ENCODE results near the gene STRA8. TPM values are rescaled to one million over a fixed set of nuclear protein-coding genes. Genes with fewer than 3 reads are reported as not detected.
"Not testable (repeated sequence)": the region's sequence is repeated elsewhere in the genome, so short reads cannot be mapped to it uniquely, and the experiment has no call there.

Gene STRA8
- total RNA-seq, 4 donors from 2014 or later = 6.8 TPM; not detected in 3

GRCh38 chr7:135231686-135232085 is 2.0 kb upstream of the STRA8 start:
- no peak for DNase-seq (ENCODE audit: low spot score in 2 of 2)
- Histone ChIP-seq H3K4me3 (no peak overlapping the region), H3K36me3 (no peaks in the 10 kb centered on the region), H3K4me1 (no peaks in the 10 kb centered on the region), H3K9me3 (no peaks in the 10 kb centered on the region), H3K27ac (no peak overlapping the region), H3K27me3 (no peaks in the 10 kb centered on the region)
- TF ChIP-seq POLR2AphosphoS5 (IDR thresholded peaks at IDR 0.05) = no peak
- no peak for TF ChIP-seq POLR2A (IDR thresholded peaks at IDR 0.05)
- TF ChIP-seq EP300 (IDR thresholded peaks at IDR 0.05) = no peak
- no peak for TF ChIP-seq CTCF (IDR thresholded peaks at IDR 0.05)

DNA sequence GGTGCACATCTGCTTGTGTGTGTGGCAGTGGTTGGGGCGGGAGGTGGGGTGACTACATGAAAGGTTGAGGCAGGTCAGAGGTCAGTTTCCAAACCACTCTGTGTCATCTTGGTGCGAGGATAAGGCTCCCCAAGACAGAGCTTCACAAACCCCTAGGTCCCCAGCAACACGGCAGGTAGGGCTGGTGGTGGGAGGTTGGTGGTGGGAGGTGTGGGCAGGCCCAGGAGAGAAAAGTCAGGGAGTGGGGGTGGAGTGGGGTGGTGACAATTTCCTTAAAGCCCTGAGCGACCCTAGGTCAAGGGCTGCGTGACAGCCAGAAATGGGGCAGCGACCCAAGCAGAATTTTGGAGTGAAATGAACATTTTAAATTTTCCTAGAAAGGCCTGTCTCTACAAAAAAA is 1.6 kb upstream of the STRA8 start:
- H3K27me3 ChIP-seq = no peaks in the 10 kb centered on the region
- TF ChIP-seq CTCF (IDR thresholded peaks at IDR 0.05) = no peak
- no peak for TF ChIP-seq POLR2A (IDR thresholded peaks at IDR 0.05)
- no peak for TF ChIP-seq EP300 (IDR thresholded peaks at IDR 0.05)
- no peak for TF ChIP-seq POLR2AphosphoS5 (IDR thresholded peaks at IDR 0.05)
- H3K4me1 ChIP-seq = no peaks in the 10 kb centered on the region
- no peak for DNase-seq (ENCODE audit: low spot score in 2 of 2)
- H3K9me3 ChIP-seq = no peaks in the 10 kb centered on the region
- 92% methylated on average over 6 of the region's 6 CpGs for WGBS
- H3K36me3 ChIP-seq = no peaks in the 10 kb centered on the region
- no peak overlapping the region for H3K27ac ChIP-seq
- no peak overlapping the region for H3K4me3 ChIP-seq

DNA sequence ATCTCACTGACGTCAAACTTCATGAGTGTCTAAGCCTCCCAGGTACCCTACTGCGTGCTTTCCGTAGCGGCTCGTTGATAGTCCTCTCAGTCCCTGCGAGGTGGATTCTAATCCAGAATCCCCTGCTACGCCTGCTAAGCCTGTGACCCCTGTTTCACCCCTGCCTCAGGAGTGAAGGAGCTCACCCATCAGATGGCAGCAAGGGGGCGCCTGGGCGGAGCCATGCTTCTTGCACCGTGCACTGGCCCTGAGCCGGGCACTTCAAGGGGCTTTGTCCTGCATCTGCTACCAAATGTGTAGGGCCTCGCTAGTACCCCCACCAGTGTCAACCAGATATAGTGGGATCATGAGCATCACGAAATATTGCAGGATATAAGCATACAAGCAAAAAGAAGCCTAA is 918 bp upstream of the STRA8 start:
- Histone ChIP-seq H3K9me3 (no peaks in the 10 kb centered on the region), H3K27me3 (no peaks in the 10 kb centered on the region), H3K36me3 (no peaks in the 10 kb centered on the region), H3K27ac (no peak overlapping the region), H3K4me1 (no peaks in the 10 kb centered on the region), H3K4me3 (no peak overlapping the region)
- DNase-seq (ENCODE audit: low spot score in 2 of 2) = no peak
- WGBS = 91% methylated on average over 13 of the region's 13 CpGs
- TF ChIP-seq CTCF (IDR thresholded peaks at IDR 0.05) (no peak), POLR2AphosphoS5 (IDR thresholded peaks at IDR 0.05) (no peak), POLR2A (IDR thresholded peaks at IDR 0.05) (no peak), EP300 (IDR thresholded peaks at IDR 0.05) (no peak)

DNA sequence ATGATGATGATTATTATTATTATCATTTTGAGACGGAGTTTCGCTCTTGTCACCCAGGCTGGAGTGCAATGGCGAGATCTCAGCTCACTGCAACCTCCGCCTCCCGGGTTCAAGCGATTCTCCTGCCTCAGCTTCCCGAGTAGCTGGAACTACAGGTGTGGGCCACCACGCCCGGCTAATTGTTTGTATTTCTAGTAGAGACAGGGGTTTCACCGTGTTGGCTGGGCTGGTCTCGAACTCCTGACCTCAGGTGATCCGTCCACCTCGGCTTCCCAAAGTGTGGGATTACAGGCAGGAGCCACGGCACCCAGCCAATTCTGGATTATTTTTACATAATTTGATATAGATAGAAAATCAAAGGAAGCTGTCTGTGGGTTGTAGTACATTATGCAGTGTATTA is 457 bp downstream of the STRA8 start:
- H3K9me3 ChIP-seq; H3K4me1 ChIP-seq; H3K36me3 ChIP-seq; H3K27ac ChIP-seq; H3K4me3 ChIP-seq; DNase-seq (ENCODE audit: low spot score in 2 of 2); H3K27me3 ChIP-seq: not testable (repeated sequence)
- WGBS = 92% methylated on average over 14 of the region's 14 CpGs

DNA sequence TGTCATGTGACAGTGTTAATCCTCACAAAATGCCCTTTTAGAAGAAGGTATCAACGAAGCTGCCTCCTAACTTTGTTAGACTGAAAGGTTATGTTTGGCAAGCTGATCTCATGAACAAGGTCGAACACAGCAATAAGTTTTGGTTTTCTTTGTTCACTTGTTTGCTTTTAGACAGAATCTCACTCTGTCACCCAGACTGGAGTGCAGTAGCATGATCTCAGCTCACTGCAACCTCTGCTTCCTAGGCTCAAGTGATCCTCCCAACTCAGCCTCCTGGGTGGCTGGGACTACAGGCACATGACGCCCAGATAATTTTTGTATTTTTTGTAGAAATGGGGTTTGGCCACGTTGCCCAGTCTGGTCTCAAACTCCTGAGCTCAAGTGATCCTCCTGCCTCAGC is 1.1 kb downstream of the STRA8 start:
- no peak overlapping the region for H3K4me3 ChIP-seq
- WGBS = 68% methylated on average over 4 of the region's 4 CpGs
- H3K27me3 ChIP-seq = no peaks in the 10 kb centered on the region
- no peak for DNase-seq (ENCODE audit: low spot score in 2 of 2)
- TF ChIP-seq POLR2AphosphoS5 (IDR thresholded peaks at IDR 0.05) (no peak), POLR2A (IDR thresholded peaks at IDR 0.05) (no peak), EP300 (IDR thresholded peaks at IDR 0.05) (no peak), CTCF (IDR thresholded peaks at IDR 0.05) (no peak)
- no peaks in the 10 kb centered on the region for H3K4me1 ChIP-seq
- no peak overlapping the region for H3K27ac ChIP-seq
- no peaks in the 10 kb centered on the region for H3K9me3 ChIP-seq
- H3K36me3 ChIP-seq = no peaks in the 10 kb centered on the region

DNA sequence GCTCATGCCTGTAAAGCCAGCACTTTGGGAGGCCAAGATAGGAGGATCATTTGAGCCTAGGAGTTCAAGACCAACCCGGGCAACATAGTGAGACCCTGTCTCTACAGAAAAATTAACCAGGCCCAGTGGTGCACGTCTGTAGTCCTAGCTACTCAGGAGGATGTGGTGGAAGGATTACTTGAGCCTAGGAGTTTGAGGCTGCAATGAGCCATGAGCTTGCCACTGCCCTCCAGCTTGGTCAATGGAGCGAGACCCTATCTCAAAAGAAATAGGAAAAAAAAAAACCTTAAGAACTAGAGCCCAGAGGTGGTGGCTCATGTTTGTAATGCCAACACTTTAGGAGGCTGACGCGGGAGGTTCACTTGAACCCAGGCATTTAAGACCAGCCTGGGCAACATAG is 2.2 kb downstream of the STRA8 start:
- Histone ChIP-seq H3K27ac (no peak overlapping the region), H3K36me3 (no peaks in the 10 kb centered on the region), H3K4me1 (no peaks in the 10 kb centered on the region), H3K27me3 (no peaks in the 10 kb centered on the region), H3K9me3 (no peaks in the 10 kb centered on the region), H3K4me3 (no peak overlapping the region)
- no peak for TF ChIP-seq POLR2A (IDR thresholded peaks at IDR 0.05)
- TF ChIP-seq POLR2AphosphoS5 (IDR thresholded peaks at IDR 0.05) = no peak
- no peak for TF ChIP-seq EP300 (IDR thresholded peaks at IDR 0.05)
- no peak for TF ChIP-seq CTCF (IDR thresholded peaks at IDR 0.05)
- DNase-seq (ENCODE audit: low spot score in 2 of 2) = no peak
- WGBS = 94% methylated on average over 5 of the region's 5 CpGs
